BLaER1 treated with 17β-estradiol and CSF1 and Interleukin-3, amounts not matched to agents 10 nM and 100 nM (cell line): Measurements from ENCODE around the gene FLOT2.
A peak's percentile ranks its signal among the peaks of the same experiment; 100 is the strongest.
"Not testable (repeated sequence)": the region's sequence is repeated elsewhere in the genome, so short reads cannot be mapped to it uniquely, and the experiment has no call there.

Experiments
- H3K27ac ChIP-seq, 11 experiments: shearing (Covaris generic); formaldehyde crosslinking; 2 replicates each; pipeline ENCODE4 v1.8.1; 2022
- H3K27me3 ChIP-seq, 11 experiments: shearing (Covaris generic); formaldehyde crosslinking; 2 replicates each; pipeline ENCODE4 v1.8.1; 2022
- H3K36me3 ChIP-seq, 11 experiments: shearing (Covaris generic); formaldehyde crosslinking; 2 replicates each; pipeline ENCODE4 v1.8.1; 2022
- H3K4me1 ChIP-seq, 10 experiments: shearing (Covaris generic); formaldehyde crosslinking; 2 replicates each; pipeline ENCODE4 v1.8.1; 2022
- H3K4me2 ChIP-seq, 11 experiments: shearing (Covaris generic); formaldehyde crosslinking; 2 replicates each; pipeline ENCODE4 v1.8.1; 2022
- H3K4me3 ChIP-seq, 10 experiments: shearing (Covaris generic); formaldehyde crosslinking; 2 replicates each; pipeline ENCODE4 v1.8.1; 2022
- H3K9ac ChIP-seq, 11 experiments: shearing (Covaris generic); formaldehyde crosslinking; 2 replicates each; pipeline ENCODE4 v1.8.1; 2022
- H3K9me3 ChIP-seq, 11 experiments: shearing (Covaris generic); formaldehyde crosslinking; replicated peaks in 1 of 11; 2 replicates each; pipeline ENCODE4 v1.8.1; 2022
- H4K20me1 ChIP-seq, 11 experiments: shearing (Covaris generic); formaldehyde crosslinking; 2 replicates each; pipeline ENCODE4 v1.8.1; 2022
- Cebpa-rat ChIP-seq, 11 experiments: shearing (Covaris generic); IDR thresholded peaks; 2 replicates each; pipeline ENCODE4 v1.8.1; 2022

FLOT2 gene

DNA sequence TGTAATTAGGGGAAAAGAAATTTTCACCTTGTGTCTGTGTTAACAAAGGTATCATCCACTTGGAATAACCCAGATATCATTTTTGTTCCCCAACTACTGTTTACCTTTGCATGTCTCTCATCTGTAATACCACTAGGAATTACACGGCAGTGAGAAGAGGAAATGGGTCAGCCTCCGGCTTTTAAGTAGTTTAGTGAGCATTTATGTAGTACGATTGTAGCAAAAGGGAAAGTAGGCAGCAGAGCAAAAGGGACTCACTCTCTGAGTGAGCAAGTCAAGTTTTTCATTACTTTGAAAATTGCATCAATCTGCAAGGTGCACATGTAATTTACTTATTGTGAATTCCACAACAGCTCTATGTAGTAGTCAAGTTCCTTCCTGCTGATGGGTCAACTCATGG, 42.6 kb upstream of the FLOT2 start:
- H3K4me1 ChIP-seq: peaks cover 75 to 99% (median 83%) of the 10 kb centered on the region in 10 experiments
- H4K20me1 ChIP-seq: peaks cover 81 to 100% (median 100%) of the 10 kb centered on the region in 11 experiments
- peak overlapping the region in 3 of 11 experiments; percentile 13 to 20 (median 15); a peak in 2 of 22 replicates for H3K9ac ChIP-seq
- H3K27me3 ChIP-seq: no peaks in the 10 kb centered on the region
- H3K27ac ChIP-seq: peak overlapping the region in 3 of 11 experiments; percentile 0 to 19 (median 18); a peak in 4 of 22 replicates
- H3K36me3 ChIP-seq: peaks cover 43 to 89% (median 65%) of the 10 kb centered on the region in 11 experiments
- H3K4me2 ChIP-seq: peak overlapping the region; percentile 63 to 87 (median 80)
- TF ChIP-seq Cebpa-rat (IDR thresholded peaks at IDR 0.05): no peak
- no peaks in the 10 kb centered on the region for H3K9me3 ChIP-seq
- H3K4me3 ChIP-seq: no peak overlapping the region

DNA sequence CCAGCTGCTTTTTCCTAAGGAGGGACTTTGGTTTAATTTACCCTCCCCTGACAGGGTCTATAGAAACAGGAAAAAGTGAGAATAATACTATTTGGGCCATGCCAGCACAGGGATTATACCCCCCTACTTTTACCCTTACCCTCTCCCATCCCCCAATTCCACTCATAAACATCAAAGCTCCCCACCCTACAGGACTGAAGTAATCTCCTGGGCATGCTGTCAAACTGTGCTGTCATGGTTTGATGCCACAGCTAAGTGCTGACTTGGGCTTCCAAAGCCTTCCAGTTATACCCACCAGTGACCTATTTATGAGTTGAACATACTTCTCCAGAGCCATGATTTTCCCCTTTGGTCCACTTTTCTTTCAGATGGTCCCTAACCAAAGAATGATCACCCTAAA, 41.0 kb upstream of the FLOT2 start:
- Histone ChIP-seq H3K36me3 (peaks cover 33 to 89% (median 64%) of the 10 kb centered on the region in 11 experiments), H3K27ac (peak overlapping the region in 9 of 11 experiments; percentile 1 to 69 (median 19); a peak in 8 of 22 replicates), H3K4me1 (peaks cover 75 to 90% (median 81%) of the 10 kb centered on the region in 10 experiments), H3K9me3 (no peaks in the 10 kb centered on the region), H3K9ac (no peak overlapping the region), H3K4me2 (peak overlapping the region; percentile 63 to 87 (median 80)), H4K20me1 (peaks cover 74 to 100% (median 97%) of the 10 kb centered on the region in 11 experiments), H3K27me3 (no peaks in the 10 kb centered on the region), H3K4me3 (no peak overlapping the region)
- TF ChIP-seq Cebpa-rat (IDR thresholded peaks at IDR 0.05): no peak

DNA sequence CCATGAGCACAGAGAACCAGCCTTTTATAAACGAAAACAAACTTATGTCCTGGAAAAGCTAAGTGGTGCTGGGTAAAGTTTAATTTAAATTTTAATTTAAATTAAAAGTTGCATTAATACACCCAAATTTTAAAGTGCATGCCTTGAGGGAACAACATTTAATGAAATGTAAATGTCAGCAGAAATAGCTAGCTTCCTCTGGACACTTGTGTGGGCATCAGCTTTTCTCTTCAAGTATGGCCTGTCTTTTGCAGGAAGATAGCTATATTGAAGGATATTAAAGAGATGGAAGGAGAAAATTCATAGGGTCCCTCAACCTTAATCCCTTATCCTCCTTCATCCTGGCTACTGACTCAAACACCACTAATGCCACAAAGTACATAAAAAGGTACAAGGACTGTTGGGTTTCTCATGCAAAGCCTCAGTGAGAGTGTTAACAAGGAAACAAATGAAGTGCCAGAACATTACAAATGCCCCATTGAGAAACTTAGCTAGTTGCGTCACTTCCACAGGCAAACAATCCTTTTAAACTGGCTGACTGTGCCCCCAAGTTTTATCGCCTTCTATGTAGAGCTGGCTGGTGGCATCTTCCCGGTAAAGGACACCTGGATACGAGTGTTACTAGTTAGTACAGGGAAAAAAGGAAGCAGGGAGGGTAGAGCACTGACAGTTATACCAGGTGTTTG, 39.7 kb upstream of the FLOT2 start:
- peaks cover 70 to 86% (median 72%) of the 10 kb centered on the region in 10 experiments for H3K4me1 ChIP-seq
- H3K9me3 ChIP-seq: no peaks in the 10 kb centered on the region
- H3K4me3 ChIP-seq: peak overlapping the region in 1 of 10 experiments; percentile 17; a peak in 1 of 20 replicates
- H3K36me3 ChIP-seq: peaks cover 32 to 89% (median 64%) of the 10 kb centered on the region in 11 experiments
- peak overlapping the region; percentile 63 to 87 (median 80) for H3K4me2 ChIP-seq
- H3K9ac ChIP-seq: peak overlapping the region; percentile 2 to 62 (median 27); a peak in 15 of 22 replicates
- no peaks in the 10 kb centered on the region for H3K27me3 ChIP-seq
- TF ChIP-seq Cebpa-rat (IDR thresholded peaks at IDR 0.05): peak in 5 of 11 experiments; percentile 26 to 68 (median 31); a peak in 3 of 22 replicates
- peak overlapping the region in 10 of 11 experiments; percentile 40 to 69 (median 56); a peak in 21 of 22 replicates for H3K27ac ChIP-seq
- H4K20me1 ChIP-seq: peaks cover 71 to 100% (median 96%) of the 10 kb centered on the region in 11 experiments

DNA sequence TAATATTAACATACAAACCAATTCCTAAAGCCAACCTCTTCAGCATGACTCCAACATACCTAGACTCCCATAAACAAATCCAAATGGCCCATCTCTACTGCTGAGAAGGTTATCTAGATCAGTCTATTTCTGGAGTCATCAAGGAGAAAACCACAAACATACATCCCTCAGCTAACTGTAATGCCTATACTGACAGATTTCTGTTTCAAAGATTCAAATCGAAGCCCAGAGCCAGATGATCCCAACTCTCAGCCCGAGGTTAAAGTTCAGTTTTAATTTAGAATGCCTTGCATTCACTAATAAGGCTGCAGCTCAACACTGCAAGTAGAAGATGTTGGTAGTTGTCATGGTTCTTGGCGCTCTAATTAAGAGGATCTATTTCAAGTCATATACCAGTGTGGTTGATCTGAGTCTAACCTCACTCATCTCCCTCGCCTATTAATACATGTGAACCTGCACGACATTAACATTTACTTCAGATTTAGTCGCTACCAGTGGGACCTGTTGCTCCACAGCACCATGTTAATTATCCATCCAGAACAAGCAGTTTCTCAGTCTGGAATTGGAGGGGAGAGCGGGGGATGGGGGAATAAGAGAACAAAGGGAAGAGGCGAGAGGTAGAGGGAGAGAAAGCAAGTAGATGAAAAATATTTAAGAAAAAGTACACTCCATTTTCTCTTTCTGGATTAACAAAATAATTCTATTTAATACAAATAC, 38.4 kb upstream of the FLOT2 start:
- no peak for TF ChIP-seq Cebpa-rat (IDR thresholded peaks at IDR 0.05)
- H3K4me1 ChIP-seq: peaks cover 60 to 83% (median 68%) of the 10 kb centered on the region in 10 experiments
- H4K20me1 ChIP-seq: peaks cover 59 to 100% (median 94%) of the 10 kb centered on the region in 11 experiments
- peak overlapping the region; percentile 63 to 87 (median 80) for H3K4me2 ChIP-seq
- H3K27ac ChIP-seq: peak overlapping the region in 9 of 11 experiments; percentile 40 to 69 (median 57); a peak in 16 of 22 replicates
- H3K36me3 ChIP-seq: peaks cover 39 to 89% (median 62%) of the 10 kb centered on the region in 11 experiments
- peak overlapping the region in 6 of 11 experiments; percentile 0 to 62 (median 36); a peak in 5 of 22 replicates for H3K9ac ChIP-seq
- no peaks in the 10 kb centered on the region for H3K27me3 ChIP-seq
- no peaks in the 10 kb centered on the region for H3K9me3 ChIP-seq
- H3K4me3 ChIP-seq: no peak overlapping the region

DNA sequence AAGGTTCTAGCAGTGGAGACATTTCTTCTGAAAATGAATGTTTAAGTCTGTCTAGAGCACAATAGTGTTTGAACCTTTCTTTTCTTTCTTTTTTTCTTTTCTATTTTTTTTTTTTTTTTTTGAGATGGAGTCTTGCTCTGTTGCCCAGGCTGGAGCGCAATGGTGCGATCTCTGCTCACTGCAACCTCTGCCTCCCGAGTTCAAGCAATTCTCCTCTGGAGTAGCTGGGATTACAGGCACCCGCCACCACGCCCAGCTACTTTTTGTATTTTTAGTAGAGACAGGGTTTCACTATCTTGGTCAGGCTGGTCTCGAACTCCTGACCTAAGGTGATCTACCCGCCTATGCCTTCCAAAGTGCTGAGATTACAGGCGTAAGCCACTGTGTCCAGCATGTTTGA, 37.0 kb upstream of the FLOT2 start:
- H3K27ac ChIP-seq, H3K27me3 ChIP-seq, H3K4me3 ChIP-seq, H3K9ac ChIP-seq, H3K9me3 ChIP-seq: not testable (repeated sequence)
- Histone ChIP-seq H3K4me1 (peaks cover 50 to 83% (median 67%) of the 10 kb centered on the region in 10 experiments), H3K4me2 (peak overlapping the region in 1 of 11 experiments; percentile 12; a peak in 2 of 22 replicates), H4K20me1 (peaks cover 51 to 100% (median 94%) of the 10 kb centered on the region in 11 experiments), H3K36me3 (peaks cover 42 to 86% (median 70%) of the 10 kb centered on the region in 11 experiments)

DNA sequence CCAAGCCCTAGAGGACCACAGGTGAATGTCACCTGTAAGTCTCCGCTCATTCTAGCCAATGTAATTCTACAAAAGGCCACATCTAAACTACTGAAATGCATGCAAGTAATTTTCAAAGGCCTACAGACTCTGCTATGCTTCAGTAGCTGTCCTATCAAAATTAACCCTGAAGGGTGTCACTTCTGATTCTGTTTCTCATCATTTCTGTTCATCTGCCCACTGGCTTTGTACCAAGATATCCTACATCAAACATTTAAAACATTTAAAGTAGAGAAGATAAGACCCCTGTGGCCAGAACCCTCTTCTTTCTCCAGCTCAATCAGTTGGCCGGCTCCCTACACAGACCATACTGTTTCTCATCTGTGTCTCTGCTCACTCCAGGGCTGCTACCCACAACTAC, 32.3 kb upstream of the FLOT2 start:
- H4K20me1 ChIP-seq: peaks cover 14 to 100% (median 56%) of the 10 kb centered on the region in 11 experiments; a peak in 21 of 22 replicates
- H3K4me3 ChIP-seq: no peak overlapping the region
- peaks cover 0 to 27% (median 14%) of the 10 kb centered on the region in 11 experiments; a peak in 19 of 22 replicates for H3K9me3 ChIP-seq
- H3K4me1 ChIP-seq: peaks cover 41 to 82% (median 61%) of the 10 kb centered on the region in 10 experiments
- no peak for TF ChIP-seq Cebpa-rat (IDR thresholded peaks at IDR 0.05)
- H3K36me3 ChIP-seq: peaks cover 49 to 91% (median 81%) of the 10 kb centered on the region in 11 experiments
- peak overlapping the region in 4 of 11 experiments; percentile 3 to 37 (median 13); a peak in 2 of 22 replicates for H3K9ac ChIP-seq
- peak overlapping the region in 8 of 11 experiments; percentile 0 to 92 (median 34); a peak in 13 of 22 replicates for H3K27ac ChIP-seq
- H3K4me2 ChIP-seq: peak overlapping the region in 8 of 11 experiments; percentile 19 to 56 (median 42); a peak in 15 of 22 replicates
- no peaks in the 10 kb centered on the region for H3K27me3 ChIP-seq

DNA sequence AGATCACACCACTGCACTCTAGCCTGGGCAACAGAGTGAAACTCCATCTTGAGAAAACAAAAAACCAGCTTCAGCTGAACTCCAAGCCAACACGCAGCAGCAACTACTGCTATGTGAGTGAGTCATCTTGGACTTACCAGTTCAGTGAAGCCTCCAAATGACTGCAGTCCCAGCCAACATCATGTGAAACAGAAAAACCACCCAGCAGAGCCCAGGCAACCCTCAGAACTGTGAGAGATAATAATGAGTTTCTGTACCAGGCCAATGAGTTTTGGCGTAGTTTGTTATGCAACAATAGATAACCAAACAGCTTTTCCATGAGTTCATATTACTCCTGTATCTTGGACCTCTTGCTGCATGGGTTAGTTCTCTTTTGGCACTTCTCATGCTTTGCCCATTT, 30.5 kb upstream of the FLOT2 start:
- Histone ChIP-seq H3K36me3 (peaks cover 62 to 92% (median 83%) of the 10 kb centered on the region in 11 experiments), H3K27me3 (no peaks in the 10 kb centered on the region), H3K9ac (no peak overlapping the region), H3K9me3 (peaks cover 0 to 27% (median 14%) of the 10 kb centered on the region in 11 experiments; a peak in 19 of 22 replicates), H3K27ac (peak overlapping the region in 10 of 11 experiments; percentile 76 to 92 (median 86); a peak in 18 of 22 replicates), H3K4me1 (peaks cover 48 to 93% (median 70%) of the 10 kb centered on the region in 10 experiments), H3K4me2 (peak overlapping the region in 10 of 11 experiments; percentile 74 to 97 (median 86); a peak in 18 of 22 replicates), H4K20me1 (peaks cover 13 to 96% (median 38%) of the 10 kb centered on the region in 11 experiments; a peak in 20 of 22 replicates), H3K4me3 (no peak overlapping the region)
- TF ChIP-seq Cebpa-rat (IDR thresholded peaks at IDR 0.05): no peak

DNA sequence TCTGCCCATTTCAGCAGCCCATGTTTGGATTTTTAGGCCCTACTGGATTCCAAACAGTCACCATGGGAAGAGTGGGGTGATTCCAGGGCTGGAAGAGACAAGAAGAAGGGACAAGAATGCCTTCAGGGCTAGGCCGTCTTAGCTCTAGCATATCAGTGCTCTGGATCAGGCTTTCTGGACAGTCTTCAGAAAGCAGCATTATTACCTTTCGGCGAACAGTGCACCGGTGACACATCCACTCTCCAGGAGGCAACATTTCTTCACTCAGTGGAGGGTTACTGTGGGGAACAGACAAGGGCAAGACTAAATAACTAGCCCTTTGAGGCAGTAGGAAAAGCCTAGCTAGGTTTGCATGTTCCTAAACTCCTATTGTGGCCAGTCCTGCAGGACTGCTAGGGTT, 29.3 kb upstream of the FLOT2 start:
- H3K36me3 ChIP-seq: peaks cover 67 to 92% (median 84%) of the 10 kb centered on the region in 11 experiments
- peak overlapping the region; percentile 56 to 92 (median 86) for H3K27ac ChIP-seq
- peak overlapping the region in 6 of 10 experiments; percentile 26 to 45 (median 34); a peak in 5 of 20 replicates for H3K4me3 ChIP-seq
- no peak for TF ChIP-seq Cebpa-rat (IDR thresholded peaks at IDR 0.05)
- no peaks in the 10 kb centered on the region for H3K27me3 ChIP-seq
- H4K20me1 ChIP-seq: peaks cover 7 to 96% (median 26%) of the 10 kb centered on the region in 11 experiments; a peak in 19 of 22 replicates
- H3K9ac ChIP-seq: peak overlapping the region; percentile 37 to 78 (median 72)
- H3K9me3 ChIP-seq: peaks cover 0 to 27% (median 14%) of the 10 kb centered on the region in 11 experiments; a peak in 19 of 22 replicates
- peak overlapping the region; percentile 66 to 97 (median 86) for H3K4me2 ChIP-seq
- peaks cover 48 to 84% (median 70%) of the 10 kb centered on the region in 10 experiments for H3K4me1 ChIP-seq
